ENCODE results near the gene SYN1. TPM values are rescaled to one million over a fixed set of nuclear protein-coding genes. Genes with fewer than 3 reads are reported as not detected.

SYN1 gene
- total and polyA plus RNA-seq, 4 donors, result 10.1 to 222 (median 110) TPM

DNA sequence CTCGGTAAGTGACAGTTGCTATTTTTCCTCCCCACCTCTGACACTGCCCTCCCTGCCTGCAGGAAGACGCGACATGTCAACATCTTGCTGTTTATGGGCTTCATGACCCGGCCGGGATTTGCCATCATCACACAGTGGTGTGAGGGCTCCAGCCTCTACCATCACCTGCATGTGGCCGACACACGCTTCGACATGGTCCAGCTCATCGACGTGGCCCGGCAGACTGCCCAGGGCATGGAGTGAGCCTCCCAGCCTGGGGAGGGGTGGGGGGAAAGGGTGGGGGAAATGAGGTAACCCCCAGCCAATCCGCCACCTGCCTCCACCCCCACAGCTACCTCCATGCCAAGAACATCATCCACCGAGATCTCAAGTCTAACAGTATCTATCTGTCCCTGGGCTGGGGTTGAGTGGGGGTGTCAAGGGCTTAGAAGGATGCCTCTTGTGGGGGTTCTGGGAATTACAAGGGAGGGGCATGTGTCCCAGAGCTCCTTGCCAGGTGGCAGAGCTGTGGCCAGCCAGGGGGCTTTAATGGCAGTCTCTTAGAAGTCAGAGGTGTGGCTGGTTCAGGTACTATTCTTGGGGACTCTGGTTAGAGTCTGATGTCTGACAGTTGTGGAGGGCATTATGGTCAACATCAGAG is 50.9 kb downstream of the SYN1 start:
- Histone ChIP-seq H3K36me3 (ENCODE audit: control insufficient read depth, insufficient read depth, low read length) (peaks cover 69% of the 10 kb centered on the region), H3K4me3 (ENCODE audit: low read depth, low read length) (no peak overlapping the region), H3K27ac (ENCODE audit: low read depth, low read length) (no peak overlapping the region), H3K9me3 (ENCODE audit: control insufficient read depth, insufficient read depth, low read length) (no peaks in the 10 kb centered on the region), H3K4me1 (ENCODE audit: control insufficient read depth, insufficient read depth, low read length) (peaks cover 3% of the 10 kb centered on the region), H3K27me3 (ENCODE audit: control insufficient read depth, insufficient read depth, low read length) (no peaks in the 10 kb centered on the region)
- WGBS (ENCODE audit: insufficient coverage), result 93% methylated on average over 5 of the region's 13 CpGs
- no peak for DNase-seq (ENCODE audit: low read depth in 4 of 6, low spot score in 6 of 6)

DNA sequence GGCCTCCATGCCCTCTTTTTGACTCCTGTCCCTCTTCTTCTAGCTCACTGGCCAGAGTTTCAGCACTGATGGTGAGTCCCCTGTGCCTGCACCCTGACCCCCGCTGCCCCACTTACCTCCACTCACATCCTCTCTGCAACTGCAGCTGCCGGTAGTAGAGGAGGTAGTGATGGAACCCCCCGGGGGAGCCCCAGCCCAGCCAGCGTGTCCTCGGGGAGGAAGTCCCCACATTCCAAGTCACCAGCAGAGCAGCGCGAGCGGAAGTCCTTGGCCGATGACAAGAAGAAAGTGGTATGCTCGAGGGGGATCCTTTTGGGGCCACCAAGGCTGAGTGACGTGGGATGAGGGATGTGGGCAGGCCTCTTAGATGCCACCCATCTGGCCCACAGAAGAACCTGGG is 52.8 kb downstream of the SYN1 start:
- WGBS (ENCODE audit: insufficient coverage), result 80% methylated on average over 6 of the region's 11 CpGs
- Histone ChIP-seq H3K27me3 (ENCODE audit: control insufficient read depth, insufficient read depth, low read length) (no peaks in the 10 kb centered on the region), H3K4me3 (ENCODE audit: low read depth, low read length) (no peak overlapping the region), H3K36me3 (ENCODE audit: control insufficient read depth, insufficient read depth, low read length) (peaks cover 61% of the 10 kb centered on the region), H3K4me1 (ENCODE audit: control insufficient read depth, insufficient read depth, low read length) (peaks cover 10% of the 10 kb centered on the region), H3K27ac (ENCODE audit: low read depth, low read length) (no peak overlapping the region), H3K9me3 (ENCODE audit: control insufficient read depth, insufficient read depth, low read length) (no peaks in the 10 kb centered on the region)
- DNase-seq (ENCODE audit: low read depth in 4 of 6, low spot score in 6 of 6), result no peak

- Histone ChIP-seq H3K27me3 (ENCODE audit: control insufficient read depth, insufficient read depth, low read length) (no peaks in the 10 kb centered on the region), H3K4me3 (ENCODE audit: low read depth, low read length) (no peak overlapping the region), H3K36me3 (ENCODE audit: control insufficient read depth, insufficient read depth, low read length) (peaks cover 38% of the 10 kb centered on the region), H3K4me1 (ENCODE audit: control insufficient read depth, insufficient read depth, low read length) (peaks cover 14% of the 10 kb centered on the region), H3K27ac (ENCODE audit: low read depth, low read length) (no peak overlapping the region), H3K9me3 (ENCODE audit: control insufficient read depth, insufficient read depth, low read length) (no peaks in the 10 kb centered on the region)
- DNase-seq (ENCODE audit: low read depth in 4 of 6, low spot score in 6 of 6), result no peak
- 77% methylated on average over 9 of the region's 12 CpGs for WGBS (ENCODE audit: insufficient coverage)
Observed at GRCh38 chrX:47564438-47565085, 55.1 kb downstream of the SYN1 start.

DNA sequence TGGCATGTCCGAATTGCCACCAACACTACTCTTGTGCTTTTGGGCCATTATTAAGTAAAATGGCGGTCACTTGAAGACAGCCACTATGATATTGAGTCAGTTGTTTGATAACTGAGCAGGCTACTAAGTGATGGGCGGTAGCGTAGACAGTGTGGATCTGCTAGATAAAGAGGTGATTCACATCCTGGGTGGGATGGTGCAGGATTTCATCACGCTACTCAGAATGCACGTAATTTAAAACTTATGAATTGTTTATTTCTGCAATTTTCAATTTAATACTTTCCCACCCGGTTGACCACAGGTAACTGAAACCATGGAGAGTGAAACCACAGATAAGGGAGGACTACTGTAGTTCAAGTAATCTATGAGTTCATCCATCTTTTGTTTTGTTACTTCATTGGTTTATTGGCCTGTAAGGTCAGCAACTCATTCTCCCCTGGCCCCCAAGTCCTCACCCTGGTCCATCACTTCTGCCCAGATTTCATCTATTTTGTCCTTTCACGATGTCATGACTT is 55.8 kb downstream of the SYN1 start:
- Histone ChIP-seq H3K9me3 (ENCODE audit: control insufficient read depth, insufficient read depth, low read length) (no peaks in the 10 kb centered on the region), H3K36me3 (ENCODE audit: control insufficient read depth, insufficient read depth, low read length) (peaks cover 31% of the 10 kb centered on the region), H3K27me3 (ENCODE audit: control insufficient read depth, insufficient read depth, low read length) (no peaks in the 10 kb centered on the region), H3K4me3 (ENCODE audit: low read depth, low read length) (no peak overlapping the region), H3K4me1 (ENCODE audit: control insufficient read depth, insufficient read depth, low read length) (peaks cover 14% of the 10 kb centered on the region), H3K27ac (ENCODE audit: low read depth, low read length) (no peak overlapping the region)
- no peak for DNase-seq (ENCODE audit: low read depth in 4 of 6, low spot score in 6 of 6)
- 93% methylated on average over 2 of the region's 8 CpGs for WGBS (ENCODE audit: insufficient coverage)

DNA sequence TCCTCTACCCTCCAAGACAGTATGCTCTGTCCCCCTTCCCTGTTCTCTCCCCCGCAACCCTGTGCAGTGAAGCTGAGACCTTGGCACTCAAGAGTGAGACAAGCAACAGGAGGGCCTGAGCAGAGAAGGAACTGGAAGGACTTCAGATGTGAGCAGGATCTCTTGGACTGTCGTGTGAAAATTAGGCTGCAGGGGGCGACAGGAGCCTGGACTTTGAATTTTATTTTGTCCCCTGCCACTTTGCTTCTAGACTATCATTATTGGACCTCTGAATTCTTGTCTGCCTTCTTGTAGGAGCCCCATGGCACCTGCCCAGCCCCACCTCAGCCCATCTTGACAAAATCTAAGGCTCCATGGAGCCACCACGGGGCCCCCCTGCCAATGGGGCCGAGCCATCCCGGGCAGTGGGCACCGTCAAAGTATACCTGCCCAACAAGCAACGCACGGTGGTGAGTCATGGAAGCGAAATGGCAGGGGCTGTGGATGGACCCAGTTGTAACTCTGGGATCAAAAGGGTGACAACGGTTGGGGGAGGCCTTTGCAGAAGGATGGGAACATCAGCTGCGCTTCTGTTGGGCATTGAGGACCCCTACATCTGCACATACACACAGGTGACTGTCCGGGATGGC is 56.9 kb downstream of the SYN1 start:
- Histone ChIP-seq H3K4me3 (ENCODE audit: low read depth, low read length) (no peak overlapping the region), H3K27me3 (ENCODE audit: control insufficient read depth, insufficient read depth, low read length) (no peaks in the 10 kb centered on the region), H3K9me3 (ENCODE audit: control insufficient read depth, insufficient read depth, low read length) (no peaks in the 10 kb centered on the region), H3K27ac (ENCODE audit: low read depth, low read length) (no peak overlapping the region), H3K4me1 (ENCODE audit: control insufficient read depth, insufficient read depth, low read length) (peaks cover 14% of the 10 kb centered on the region), H3K36me3 (ENCODE audit: control insufficient read depth, insufficient read depth, low read length) (peaks cover 27% of the 10 kb centered on the region)
- 76% methylated on average over 12 of the region's 13 CpGs for WGBS (ENCODE audit: insufficient coverage)
- peak in 1 of 6 donors; percentile 26 for DNase-seq (ENCODE audit: low read depth in 4 of 6, low spot score in 6 of 6)

GRCh38 chrX:47561659-47562151 is 58.0 kb downstream of the SYN1 start:
- no peaks in the 10 kb centered on the region for H3K9me3 ChIP-seq (ENCODE audit: control insufficient read depth, insufficient read depth, low read length)
- H3K4me3 ChIP-seq (ENCODE audit: low read depth, low read length), result peak overlapping the region; percentile 76
- 28% methylated on average over 6 of the region's 9 CpGs for WGBS (ENCODE audit: insufficient coverage)
- H3K27ac ChIP-seq (ENCODE audit: low read depth, low read length), result peak overlapping the region; percentile 97
- H3K4me1 ChIP-seq (ENCODE audit: control insufficient read depth, insufficient read depth, low read length), result peaks cover 14% of the 10 kb centered on the region
- DNase-seq (ENCODE audit: low read depth in 4 of 6, low spot score in 6 of 6), result no peak
- H3K36me3 ChIP-seq (ENCODE audit: control insufficient read depth, insufficient read depth, low read length), result peaks cover 19% of the 10 kb centered on the region
- no peaks in the 10 kb centered on the region for H3K27me3 ChIP-seq (ENCODE audit: control insufficient read depth, insufficient read depth, low read length)

DNA sequence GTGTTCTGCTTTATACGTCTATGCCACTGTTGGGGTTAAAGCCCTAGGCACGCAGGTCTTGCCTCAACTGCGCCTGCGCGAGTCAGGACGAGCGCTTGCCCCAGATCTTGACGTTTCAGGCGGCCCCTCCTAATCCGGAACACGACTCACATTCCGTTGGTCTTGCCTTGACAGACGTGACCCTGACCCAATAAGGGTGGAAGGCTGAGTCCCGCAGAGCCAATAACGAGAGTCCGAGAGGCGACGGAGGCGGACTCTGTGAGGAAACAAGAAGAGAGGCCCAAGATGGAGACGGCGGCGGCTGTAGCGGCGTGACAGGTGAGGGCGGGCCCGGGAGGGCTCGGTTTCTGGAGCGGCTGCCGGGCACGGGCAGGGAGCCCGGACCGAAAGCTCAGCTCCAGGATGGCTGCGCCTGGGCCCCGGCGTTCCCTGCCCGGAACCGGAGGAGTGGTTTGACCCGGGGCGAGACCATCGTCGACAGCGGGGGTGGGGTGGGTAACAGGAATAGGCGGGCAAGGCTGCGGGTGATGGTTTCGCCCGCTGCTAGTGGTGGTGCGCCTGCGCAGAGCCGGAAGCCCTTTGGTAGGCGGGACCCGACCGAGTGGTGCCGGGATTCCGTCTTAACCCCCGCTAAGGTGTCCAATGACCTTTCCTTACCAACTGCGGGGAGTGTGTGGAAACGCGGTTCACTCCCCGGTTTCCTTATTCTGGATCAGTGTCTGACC is 58.6 kb downstream of the SYN1 start, which contains the start of gene ARAF:
ARAF (plus strand) TSS at position 272 of the 725 bp plus-strand sequence. CDS start 1,763 bp downstream, outside the sequence.
- Histone ChIP-seq H3K27me3 (ENCODE audit: control insufficient read depth, insufficient read depth, low read length) (no peaks in the 10 kb centered on the region), H3K27ac (ENCODE audit: low read depth, low read length) (peak within 1 kb of the TSS; percentile 97), H3K9me3 (ENCODE audit: control insufficient read depth, insufficient read depth, low read length) (no peaks in the 10 kb centered on the region), H3K4me3 (ENCODE audit: low read depth, low read length) (peak within 1 kb of the TSS; percentile 76), H3K36me3 (ENCODE audit: control insufficient read depth, insufficient read depth, low read length) (peaks cover 14% of the 10 kb centered on the region), H3K4me1 (ENCODE audit: control insufficient read depth, insufficient read depth, low read length) (peaks cover 14% of the 10 kb centered on the region)
- WGBS (ENCODE audit: insufficient coverage), result 29% methylated on average over 59 of the region's 59 CpGs
- DNase-seq (ENCODE audit: low read depth in 4 of 6, low spot score in 6 of 6), result peak; percentile 90 to 100 (median 98)

- Histone ChIP-seq H3K9me3 (ENCODE audit: control insufficient read depth, insufficient read depth, low read length) (no peaks in the 10 kb centered on the region), H3K27me3 (ENCODE audit: control insufficient read depth, insufficient read depth, low read length) (no peaks in the 10 kb centered on the region), H3K4me3 (ENCODE audit: low read depth, low read length) (peak overlapping the region; percentile 76), H3K4me1 (ENCODE audit: control insufficient read depth, insufficient read depth, low read length) (peaks cover 14% of the 10 kb centered on the region), H3K27ac (ENCODE audit: low read depth, low read length) (peak overlapping the region; percentile 97), H3K36me3 (ENCODE audit: control insufficient read depth, insufficient read depth, low read length) (peaks cover 14% of the 10 kb centered on the region)
- DNase-seq (ENCODE audit: low read depth in 4 of 6, low spot score in 6 of 6), result no peak
- WGBS (ENCODE audit: insufficient coverage), result 28% methylated on average over 11 of the region's 15 CpGs
Observed at GRCh38 chrX:47560179-47560933, 59.3 kb downstream of the SYN1 start.

DNA sequence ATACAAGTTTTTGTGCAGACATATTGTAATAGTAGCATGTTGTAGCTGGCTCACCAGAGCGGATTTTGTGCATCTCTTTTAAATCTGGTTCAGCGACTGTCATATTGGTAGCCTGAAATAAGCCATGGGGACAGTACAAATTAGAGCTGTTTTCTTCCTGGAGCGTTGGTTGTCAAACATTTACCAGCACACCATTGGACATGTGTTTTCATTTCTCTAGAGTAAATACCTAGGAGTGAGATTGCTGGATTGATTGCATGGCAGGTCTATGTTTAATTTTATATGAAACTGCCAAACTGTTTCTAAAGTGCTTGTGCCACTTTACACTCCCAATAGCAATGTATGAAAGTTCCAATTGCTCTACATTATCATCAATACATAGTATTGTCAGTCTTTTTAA is 61.2 kb downstream of the SYN1 start:
- Histone ChIP-seq H3K27me3 (ENCODE audit: control insufficient read depth, insufficient read depth, low read length) (no peaks in the 10 kb centered on the region), H3K4me1 (ENCODE audit: control insufficient read depth, insufficient read depth, low read length) (peaks cover 14% of the 10 kb centered on the region), H3K27ac (ENCODE audit: low read depth, low read length) (no peak overlapping the region), H3K36me3 (ENCODE audit: control insufficient read depth, insufficient read depth, low read length) (peaks cover 6% of the 10 kb centered on the region), H3K4me3 (ENCODE audit: low read depth, low read length) (no peak overlapping the region), H3K9me3 (ENCODE audit: control insufficient read depth, insufficient read depth, low read length) (no peaks in the 10 kb centered on the region)
- 92% methylated on average over 2 of the region's 3 CpGs for WGBS (ENCODE audit: insufficient coverage)
- no peak for DNase-seq (ENCODE audit: low read depth in 4 of 6, low spot score in 6 of 6)

Measured in spinal cord (tissue), 10 donors.